B cell (primary cell): Measurements from ENCODE around the gene MED26. TPM values are rescaled to one million over a fixed set of nuclear protein-coding genes. Genes with fewer than 3 reads are reported as not detected.

Experiments
- ATAC-seq: fragments of 200-7000 bp; cut with Tn5 transposase; one replicate; pipeline ENCODE4 v1.10.0; 2021; ENCODE audit warnings: low read depth, mild to moderate bottlenecking, moderate number of reproducible peaks, moderate library complexity
- CTCF ChIA-PET: fragments of 350-600 bp; sonication (Branson Sonifier 250); formaldehyde crosslinking; loops from one replicate; lab custom pipeline; 2021; ENCODE audit warnings: antibody characterized with exemption, inconsistent platforms; lab: Charles Lee
- POLR2A ChIA-PET: fragments of 350-600 bp; sonication (Branson Sonifier 250); formaldehyde crosslinking; loops from one replicate; lab custom pipeline; 2021; ENCODE audit warnings: antibody characterized with exemption; lab: Charles Lee
- DNase-seq: peaks from one replicate; pipeline ENCODE4 v3.0.0; 2013
- H2AFZ ChIP-seq: 2 replicates; pipeline ENCODE4 v1.6.1; 2012; ENCODE audit warnings: mild to moderate bottlenecking, low read depth, low read length; ENCODE audit not compliant: insufficient read depth, poor library complexity, severe bottlenecking
- H3K27ac ChIP-seq, 2 donors: 1 replicate in 1 of 2; 2 replicates in 1 of 2; pipeline ENCODE4 v1.5.1; 2012 to 2013; ENCODE audit warnings: low read length in 2 of 2, mild to moderate bottlenecking in 2 of 2, moderate library complexity in 1 of 2
- H3K27me3 ChIP-seq, 4 experiments: fragments of 200-600 bp in 1 of 4; sonication (generic) in 1 of 4; replicated peaks in 1 of 4; 1 replicate in 2 of 4; 2 replicates in 2 of 4; pipeline versions ENCODE4 v1.6.1 to v1.7.0; 2013 to 2016; ENCODE audit warnings: low read length in 3 of 4, mild to moderate bottlenecking in 2 of 4, mixed read lengths in 1 of 4, moderate library complexity in 1 of 4; ENCODE audit not compliant: insufficient read depth in 4 of 4, control insufficient read depth in 3 of 4; ENCODE audit errors: control extremely low read depth in 1 of 4
- H3K36me3 ChIP-seq, 2 experiments: replicated peaks in 1 of 2; 1 replicate in 1 of 2; 2 replicates in 1 of 2; pipeline versions ENCODE4 v1.6.1 to v1.7.1; 2013; ENCODE audit warnings: low read length in 1 of 2; ENCODE audit not compliant: insufficient read depth in 2 of 2, control insufficient read depth in 1 of 2; ENCODE audit errors: control extremely low read depth in 1 of 2, extremely low read depth in 1 of 2
- H3K4me1 ChIP-seq, 2 donors: fragments of 200-600 bp in 1 of 2; sonication (generic) in 1 of 2; 1 replicate in 1 of 2; 2 replicates in 1 of 2; pipeline versions ENCODE4 v1.5.1 to v1.6.1; 2013 to 2017; ENCODE audit warnings: low read length in 2 of 2; ENCODE audit not compliant: control insufficient read depth in 2 of 2, insufficient read depth in 2 of 2
- H3K4me2 ChIP-seq: replicated peaks from 2 replicates; pipeline ENCODE3; 2012; ENCODE audit warnings: mild to moderate bottlenecking, low read depth, low read length; ENCODE audit not compliant: poor library complexity, severe bottlenecking
- H3K4me3 ChIP-seq, 5 experiments: fragments of 200-600 bp in 1 of 5; sonication (generic) in 1 of 5; 1 replicate in 3 of 5; 2 replicates in 2 of 5; pipeline versions ENCODE4 v1.5.1 to v1.7.0; 2011 to 2016; ENCODE audit warnings: low read length in 4 of 5, mild to moderate bottlenecking in 4 of 5, low read depth in 2 of 5, control low read depth in 1 of 5, moderate library complexity in 1 of 5; ENCODE audit not compliant: insufficient read depth in 1 of 5; ENCODE audit errors: control extremely low read depth in 1 of 5, extremely low read depth in 1 of 5
- H3K79me2 ChIP-seq: fragments of 200-600 bp; sonication (generic); one replicate; pipeline ENCODE4 v1.6.0; 2016; ENCODE audit warnings: low read length; ENCODE audit not compliant: control insufficient read depth, insufficient read depth
- H3K9ac ChIP-seq: fragments of 200-600 bp; sonication (generic); 2 replicates; pipeline ENCODE4 v1.6.1; 2017; ENCODE audit warnings: mild to moderate bottlenecking, low read length, moderate library complexity
- H3K9me3 ChIP-seq, 3 donors: one replicate each; pipeline versions ENCODE4 v1.6.1 to v1.7.1; 2013; ENCODE audit warnings: low read length in 2 of 3; ENCODE audit not compliant: control insufficient read depth in 2 of 3, insufficient read depth in 1 of 3; ENCODE audit errors: control extremely low read depth in 1 of 3
- H4K20me1 ChIP-seq: 2 replicates; pipeline ENCODE4 v1.6.0; 2012; ENCODE audit warnings: mild to moderate bottlenecking, low read length; ENCODE audit not compliant: insufficient read depth, control insufficient read depth, poor library complexity, severe bottlenecking
- H3K27ac Mint-ChIP-seq: one replicate; pipeline ENCODE4 v1.8.0; 2021; ENCODE audit warnings: mixed read lengths
- H3K27me3 Mint-ChIP-seq: one replicate; pipeline ENCODE4 v1.8.0; 2021; ENCODE audit warnings: mixed read lengths
- H3K4me1 Mint-ChIP-seq: one replicate; pipeline ENCODE4 v1.8.0; 2021; ENCODE audit warnings: mixed read lengths
- H3K4me3 Mint-ChIP-seq: one replicate; pipeline ENCODE4 v1.8.0; 2021; ENCODE audit warnings: mixed read lengths
- H3K9me3 Mint-ChIP-seq: one replicate; pipeline ENCODE4 v1.8.0; 2022; ENCODE audit warnings: mixed read lengths; ENCODE audit not compliant: insufficient read depth
- CTCF ChIP-seq: fragments of 200-600 bp; IDR thresholded peaks from one replicate; pipeline ENCODE4 v1.8.0; 2022; ENCODE audit warnings: antibody characterized with exemption, mild to moderate bottlenecking
- EZH2 ChIP-seq: IDR thresholded peaks from 2 replicates; pipeline ENCODE4 v1.6.1; 2012; ENCODE audit warnings: borderline replicate concordance, low read depth, mild to moderate bottlenecking, moderate library complexity, low read length; ENCODE audit not compliant: insufficient read depth, poor library complexity, severe bottlenecking
- WGBS: methylation state at CpG from one replicate; pipeline ENCODE4 v1.1.5; 2013; ENCODE audit warnings: missing lambda C conversion rate; ENCODE audit not compliant: insufficient coverage; 5-methylcytosine and 5-hydroxymethylcytosine counted together
- intact Hi-C: fragments of 100-400 bp; cut with micrococcal nuclease; formaldehyde crosslinking; loops from one replicate; pipeline ENCODE4 v1.10.0; 2022
- polyA plus RNA-seq: library from polyadenylated mRNA; depleted of rRNA; stranded (reverse); fragments of >200 nt; gene quantifications from 2 replicates; pipeline ENCODE4 v1.2.3, GENCODE V29; 2012
- total RNA-seq, 2 donors: library from RNA; stranded (reverse); fragments of 120-200 nt in 1 of 2; gene quantifications; 1 replicate in 1 of 2; 2 replicates in 1 of 2; pipeline versions ENCODE4 v1.2.3 to v1.2.4, GENCODE V29; 2013 to 2022

MED26 gene
- total and polyA plus RNA-seq, 2 donors (not counting 1 experiment from before 2014, with no cell fraction given), result 15.6 to 33.6 TPM

GRCh38 chr19:16586991-16587832 is 40.8 kb downstream of the MED26 start:
- Histone ChIP-seq H3K79me2 (peaks cover 87% of the 10 kb centered on the region), H2AFZ (no peak overlapping the region), H4K20me1 (peaks cover 47% of the 10 kb centered on the region), H3K27me3 (no peaks in the 10 kb centered on the region), H3K36me3 (peaks cover 0 to under 1% of the 10 kb centered on the region in 2 experiments), H3K9ac (peak overlapping the region; percentile 89), H3K27ac (peak overlapping the region; percentile 98 to 99), H3K4me3 (peak overlapping the region; percentile 68 to 93 (median 83)), H3K4me1 (peaks cover 75 to 95% of the 10 kb centered on the region in 2 donors), H3K4me2 (peak overlapping the region; percentile 88), H3K9me3 (no peaks in the 10 kb centered on the region)
- H3K4me1 Mint-ChIP-seq, result peaks cover 92% of the 10 kb centered on the region
- ATAC-seq (peak; percentile 28), DNase-seq (no peak)
- WGBS, result 2% methylated on average over 13 of the region's 20 CpGs
- no peaks in the 10 kb centered on the region for H3K27me3 Mint-ChIP-seq
- intact Hi-C loops, result loop anchor here (1.0 to 10.0 kb wide), 8 partner anchors 73 to 720 kb away; partner anchors contain the start of genes DDA1, HSH2D, MRPL34 and NWD1
- ChIA-PET POLR2A (interaction anchor here (0.7 to 7.0 kb wide), 20 partner anchors 10 to 1208 kb away, joined by 3 to 73 read pairs (median 4); partner anchors contain the start of genes AKAP8, C19orf44, CALR3 and HSH2D), CTCF (interaction anchor here (0.6 to 2.6 kb wide), 19 partner anchors 15 to 327 kb away, joined by 3 to 26 read pairs (median 3); partner anchors contain the start of genes MED26, SLC35E1 and TMEM38A)
- TF ChIP-seq EZH2 (no peak), CTCF (no peak)
- H3K9me3 Mint-ChIP-seq, result no peaks in the 10 kb centered on the region
- H3K27ac Mint-ChIP-seq, result peak overlapping the region; percentile 100
- peak overlapping the region; percentile 97 for H3K4me3 Mint-ChIP-seq
